Large intestine (tissue), 3 donors: ENCODE measurements around the gene SIN3A. TPM values are rescaled to one million over a fixed set of nuclear protein-coding genes. Genes with fewer than 3 reads are reported as not detected.

Experiments
- DNase-seq, 2 donors: peaks; one replicate each; pipeline versions ENCODE4 v3.0.0 to v3.0.0-alpha.2; 2013
- H3K27ac ChIP-seq: one replicate; pipeline ENCODE4 v1.5.1; 2013; ENCODE audit warnings: low read length
- H3K27me3 ChIP-seq: 2 replicates; pipeline ENCODE4 v1.6.1; 2013; ENCODE audit warnings: low read length; ENCODE audit not compliant: control insufficient read depth, insufficient read depth
- H3K36me3 ChIP-seq: 2 replicates; pipeline ENCODE4 v1.6.1; 2013; ENCODE audit warnings: low read length; ENCODE audit not compliant: control insufficient read depth, insufficient read depth
- H3K4me1 ChIP-seq: one replicate; pipeline ENCODE4 v1.6.1; 2013; ENCODE audit warnings: low read length; ENCODE audit not compliant: control insufficient read depth, insufficient read depth
- H3K4me3 ChIP-seq: one replicate; pipeline ENCODE4 v1.5.1; 2013; ENCODE audit warnings: low read length
- H3K9me3 ChIP-seq: one replicate; pipeline ENCODE4 v1.6.1; 2013; ENCODE audit warnings: mild to moderate bottlenecking, low read depth, low read length, moderate library complexity; ENCODE audit not compliant: control insufficient read depth
- WGBS: methylation state at CpG from one replicate; pipeline ENCODE4 v1.1.5; 2013; ENCODE audit warnings: low lambda C conversion rate; ENCODE audit not compliant: insufficient coverage; 5-methylcytosine and 5-hydroxymethylcytosine counted together
- polyA plus RNA-seq: library from polyadenylated mRNA; unstranded; fragments of 120-200 nt; gene quantifications from one replicate; pipeline ENCODE4 v1.2.1, GENCODE V29; 2013

The SIN3A gene
- polyA plus RNA-seq, 1 donor, result 33.8 TPM

DNA sequence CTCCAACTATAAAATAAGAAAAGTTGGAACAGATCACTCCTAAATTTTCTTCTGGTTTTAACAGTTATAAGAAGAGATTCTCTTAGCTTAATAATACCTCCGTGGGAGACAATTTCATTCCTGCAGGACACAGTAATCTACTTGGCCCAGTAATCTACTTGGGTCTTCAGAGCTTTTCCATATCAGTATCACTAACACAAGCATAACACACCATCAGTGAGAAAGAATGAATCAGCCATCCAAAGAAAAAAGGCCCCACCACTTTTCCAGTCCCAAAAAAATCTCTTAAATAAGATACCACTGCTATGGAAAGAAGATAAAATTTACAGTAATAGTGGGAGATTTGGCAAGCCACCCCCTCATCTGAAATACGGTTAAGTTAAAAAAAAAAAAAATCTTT lies 20.2 kb downstream of the SIN3A start:
- 50% methylated on average over 1 of the region's 2 CpGs for WGBS
- H3K27ac ChIP-seq, result no peak overlapping the region
- DNase-seq, result no peak
- H3K4me1 ChIP-seq, result no peaks in the 10 kb centered on the region
- H3K36me3 ChIP-seq, result peaks cover 37% of the 10 kb centered on the region
- no peaks in the 10 kb centered on the region for H3K9me3 ChIP-seq
- H3K4me3 ChIP-seq, result no peak overlapping the region
- H3K27me3 ChIP-seq, result no peaks in the 10 kb centered on the region

GRCh38 chr15:75430259-75430658 lies 21.2 kb downstream of the SIN3A start:
- no peaks in the 10 kb centered on the region for H3K4me1 ChIP-seq
- H3K36me3 ChIP-seq, result peaks cover 33% of the 10 kb centered on the region
- no peak overlapping the region for H3K4me3 ChIP-seq
- no peaks in the 10 kb centered on the region for H3K27me3 ChIP-seq
- WGBS, result 80% methylated on average over 1 of the region's 7 CpGs
- no peak overlapping the region for H3K27ac ChIP-seq
- no peak for DNase-seq
- H3K9me3 ChIP-seq, result no peaks in the 10 kb centered on the region

DNA sequence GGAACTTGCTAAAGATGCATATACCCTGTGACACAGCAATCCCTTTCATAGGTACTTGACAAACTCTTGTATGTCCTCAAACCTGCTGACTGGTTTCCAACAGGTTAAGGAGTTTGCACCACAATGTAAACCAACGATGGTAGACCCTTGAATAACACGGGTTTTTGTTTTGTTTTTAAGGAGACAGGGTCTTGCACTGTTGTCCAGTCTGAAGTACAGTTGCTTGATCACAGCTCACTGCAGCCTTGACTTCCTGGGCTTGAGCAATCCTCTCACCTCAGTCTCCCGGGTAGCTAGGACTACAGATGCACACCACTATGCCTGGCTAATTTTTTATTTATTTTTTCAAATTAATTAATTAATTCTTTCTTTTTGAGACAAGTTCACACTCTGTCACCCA lies 23.3 kb downstream of the SIN3A start:
- no CpG with 5 or more reads among the region's 3 CpGs for WGBS
- H3K4me3 ChIP-seq, result no peak overlapping the region
- no peaks in the 10 kb centered on the region for H3K9me3 ChIP-seq
- H3K27ac ChIP-seq, result no peak overlapping the region
- DNase-seq, result no peak
- peaks cover 35% of the 10 kb centered on the region for H3K36me3 ChIP-seq
- H3K27me3 ChIP-seq, result no peaks in the 10 kb centered on the region
- no peaks in the 10 kb centered on the region for H3K4me1 ChIP-seq

- Histone ChIP-seq H3K36me3 (peaks cover 48% of the 10 kb centered on the region), H3K27ac (no peak overlapping the region), H3K4me3 (no peak overlapping the region), H3K27me3 (no peaks in the 10 kb centered on the region), H3K9me3 (no peaks in the 10 kb centered on the region), H3K4me1 (no peaks in the 10 kb centered on the region)
- no peak for DNase-seq
- 60% methylated on average over 1 of the region's 3 CpGs for WGBS
Measured at GRCh38 chr15:75425966-75426500, 25.5 kb downstream of the SIN3A start.

DNA sequence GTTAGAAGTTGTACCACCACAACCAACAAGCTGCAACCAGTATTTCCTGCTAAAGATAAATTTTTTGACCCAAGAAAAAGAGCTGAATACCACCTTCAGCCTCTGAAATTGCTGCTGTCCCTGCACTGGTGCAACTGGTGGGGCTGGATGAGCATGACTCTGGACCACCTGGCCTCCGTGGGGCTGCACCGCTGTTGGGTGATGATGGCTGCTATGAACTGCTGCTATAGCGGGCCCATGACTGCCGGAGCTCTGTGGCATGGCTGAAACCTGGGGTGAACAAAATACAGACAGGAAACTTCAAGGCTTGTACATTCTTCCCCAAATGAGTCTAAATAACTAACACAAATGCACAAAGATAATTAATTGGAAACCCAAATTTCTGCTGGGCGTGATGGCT lies 28.9 kb downstream of the SIN3A start:
- H3K4me1 ChIP-seq, result no peaks in the 10 kb centered on the region
- H3K27me3 ChIP-seq, result no peaks in the 10 kb centered on the region
- H3K9me3 ChIP-seq, result no peaks in the 10 kb centered on the region
- H3K36me3 ChIP-seq, result peaks cover 43% of the 10 kb centered on the region
- H3K27ac ChIP-seq, result no peak overlapping the region
- no peak for DNase-seq
- no CpG with 5 or more reads among the region's 5 CpGs for WGBS
- no peak overlapping the region for H3K4me3 ChIP-seq

DNA sequence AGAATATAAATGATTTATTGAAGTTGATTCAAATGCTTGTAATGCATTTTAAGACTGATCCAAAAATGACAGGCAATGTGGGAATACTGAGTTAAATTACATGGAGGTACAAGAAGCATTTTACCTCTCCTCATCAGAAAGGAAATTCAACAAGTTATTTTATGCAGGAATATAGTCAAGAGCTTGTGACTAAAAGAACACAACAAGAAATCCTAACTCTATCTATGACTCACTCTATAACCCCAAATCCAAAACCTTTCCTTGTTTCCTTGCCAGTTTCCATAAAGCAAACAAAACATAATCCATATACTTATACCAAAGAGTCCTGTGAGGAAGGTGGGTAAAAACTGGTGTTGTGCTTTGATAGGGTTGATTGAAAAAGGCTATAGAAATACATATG lies 30.8 kb downstream of the SIN3A start:
- no peaks in the 10 kb centered on the region for H3K4me1 ChIP-seq
- H3K27me3 ChIP-seq, result no peaks in the 10 kb centered on the region
- no peak for DNase-seq
- no peak overlapping the region for H3K4me3 ChIP-seq
- no peak overlapping the region for H3K27ac ChIP-seq
- no peaks in the 10 kb centered on the region for H3K9me3 ChIP-seq
- peaks cover 37% of the 10 kb centered on the region for H3K36me3 ChIP-seq

GRCh38 chr15:75416584-75416983 lies 34.9 kb downstream of the SIN3A start:
- Histone ChIP-seq H3K27ac (no peak overlapping the region), H3K4me3 (no peak overlapping the region), H3K36me3 (peaks cover 41% of the 10 kb centered on the region), H3K4me1 (no peaks in the 10 kb centered on the region), H3K27me3 (no peaks in the 10 kb centered on the region), H3K9me3 (no peaks in the 10 kb centered on the region)
- no CpG with 5 or more reads among the region's 1 CpG for WGBS
- no peak for DNase-seq

GRCh38 chr15:75410196-75410595 lies 41.3 kb downstream of the SIN3A start:
- H3K27ac ChIP-seq, result no peak overlapping the region
- DNase-seq, result no peak
- peaks cover 73% of the 10 kb centered on the region for H3K36me3 ChIP-seq
- no peaks in the 10 kb centered on the region for H3K4me1 ChIP-seq
- H3K9me3 ChIP-seq, result no peaks in the 10 kb centered on the region
- no peak overlapping the region for H3K4me3 ChIP-seq
- no CpG with 5 or more reads among the region's 6 CpGs for WGBS
- H3K27me3 ChIP-seq, result no peaks in the 10 kb centered on the region

- H3K4me1 ChIP-seq, result no peaks in the 10 kb centered on the region
- no peak for DNase-seq
- H3K4me3 ChIP-seq, result no peak overlapping the region
- H3K27me3 ChIP-seq, result no peaks in the 10 kb centered on the region
- no peaks in the 10 kb centered on the region for H3K9me3 ChIP-seq
- H3K27ac ChIP-seq, result no peak overlapping the region
- peaks cover 77% of the 10 kb centered on the region for H3K36me3 ChIP-seq
- 100% methylated on average over 1 of the region's 1 CpG for WGBS
Measured at GRCh38 chr15:75407083-75407482, 44.4 kb downstream of the SIN3A start.

DNA sequence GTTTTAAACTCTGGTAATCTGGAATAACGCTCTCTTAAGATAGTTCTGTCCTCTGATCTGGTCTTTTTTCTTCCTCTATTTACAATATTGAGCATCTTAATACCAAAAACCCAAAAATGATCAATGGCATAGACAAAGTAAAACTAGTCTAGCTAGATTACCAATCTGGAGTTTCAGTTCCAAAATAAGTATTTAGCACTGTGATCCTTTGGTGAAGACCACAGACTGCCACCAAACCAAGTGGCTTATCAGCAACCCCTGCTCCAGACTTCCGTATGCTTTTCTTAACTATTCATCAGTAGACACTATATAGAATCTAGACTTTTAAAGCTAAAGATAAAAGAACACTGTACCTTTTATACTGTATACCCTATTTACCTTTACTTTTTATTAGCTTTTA lies 47.6 kb downstream of the SIN3A start:
- WGBS, result 86% methylated on average over 2 of the region's 2 CpGs
- no peak for DNase-seq
- H3K4me1 ChIP-seq, result no peaks in the 10 kb centered on the region
- H3K4me3 ChIP-seq, result no peak overlapping the region
- no peaks in the 10 kb centered on the region for H3K27me3 ChIP-seq
- H3K9me3 ChIP-seq, result no peaks in the 10 kb centered on the region
- H3K36me3 ChIP-seq, result peaks cover 74% of the 10 kb centered on the region
- no peak overlapping the region for H3K27ac ChIP-seq

- peaks cover 87% of the 10 kb centered on the region for H3K36me3 ChIP-seq
- whole genome bisulfite sequencing, result no CpG with 5 or more reads among the region's 2 CpGs
Measured at GRCh38 chr15:75397494-75397893, 54.0 kb downstream of the SIN3A start.

More at GRCh38 chr15:75397494-75397893, 54.0 kb downstream of the SIN3A start:
- no peaks in the 10 kb centered on the region for H3K9me3 ChIP-seq
- no peaks in the 10 kb centered on the region for H3K4me1 ChIP-seq
- no peak overlapping the region for H3K4me3 ChIP-seq
- H3K27ac ChIP-seq, result no peak overlapping the region
- DNase-seq, result no peak
- no peaks in the 10 kb centered on the region for H3K27me3 ChIP-seq
